H1 (cell line): ENCODE measurements around the gene TNS1. TPM values are rescaled to one million over a fixed set of nuclear protein-coding genes. Genes with fewer than 3 reads are reported as not detected.

Source experiments
- CTCF ChIA-PET: fragments of 300-600 bp; sonication (Branson Sonifier 250); formaldehyde crosslinking; loops from one replicate; lab custom pipeline; 2021; ENCODE audit not compliant: partially characterized antibody; lab: Charles Lee
- POLR2A ChIA-PET: fragments of 300-600 bp; sonication (Branson Sonifier 250); formaldehyde crosslinking; loops from one replicate; lab custom pipeline; 2021; ENCODE audit warnings: inconsistent platforms; ENCODE audit not compliant: partially characterized antibody; lab: Charles Lee
- DNase-seq, 2 experiments: peaks; one replicate each; pipeline versions ENCODE4 v3.0.0 to v3.0.0-alpha.2; 2010 to 2022; ENCODE audit warnings: low spot score in 2 of 2, low read depth in 1 of 2, mixed read lengths in 1 of 2
- FAIRE-seq: peaks from 2 replicates; lab custom pipeline; 2011; peaks lifted over from hg19 to GRCh38; lab: Jason Lieb, UNC
- H2AFZ ChIP-seq: 2 replicates; pipeline ENCODE4 v1.8.1; 2012; ENCODE audit warnings: low read length, inconsistent platforms
- H2AK5ac ChIP-seq: 2 replicates; pipeline ENCODE4 v1.6.1; 2013; ENCODE audit warnings: low read depth, low read length
- H2BK120ac ChIP-seq: replicated peaks from 2 replicates; pipeline ENCODE3; 2013; ENCODE audit warnings: low read depth, low read length, inconsistent platforms
- H2BK12ac ChIP-seq: 2 replicates; pipeline ENCODE4 v1.6.1; 2013; ENCODE audit warnings: low read depth, low read length
- H2BK15ac ChIP-seq: 2 replicates; pipeline ENCODE4 v1.6.1; 2013; ENCODE audit warnings: low read length
- H2BK20ac ChIP-seq: 2 replicates; pipeline ENCODE4 v1.6.1; 2013; ENCODE audit warnings: low read length
- H2BK5ac ChIP-seq: 2 replicates; pipeline ENCODE4 v1.6.1; 2013; ENCODE audit warnings: low read depth, low read length
- H3K14ac ChIP-seq: 2 replicates; pipeline ENCODE4 v1.6.1; 2013; ENCODE audit warnings: inconsistent platforms; ENCODE audit not compliant: insufficient read length
- H3K18ac ChIP-seq: 2 replicates; pipeline ENCODE4 v1.6.1; 2013; ENCODE audit warnings: low read length; ENCODE audit errors: extremely low read depth
- H3K23ac ChIP-seq: 2 replicates; pipeline ENCODE4 v1.6.1; 2013; ENCODE audit warnings: inconsistent platforms; ENCODE audit not compliant: insufficient read length
- H3K23me2 ChIP-seq: 2 replicates; pipeline ENCODE4 v1.6.1; 2013; ENCODE audit warnings: low read depth, low read length
- H3K27ac ChIP-seq: 2 replicates; pipeline ENCODE4 v1.6.1; 2011; ENCODE audit warnings: low read depth, low read length, inconsistent platforms
- H3K27me3 ChIP-seq, 4 experiments: replicated peaks in 1 of 4; 1 replicate in 1 of 4; 2 replicates in 3 of 4; pipeline versions ENCODE4 v1.6.1 to v1.8.1; 2011 to 2013; ENCODE audit warnings: low read length in 3 of 4, mild to moderate bottlenecking in 3 of 4, inconsistent platforms in 2 of 4, mixed read lengths in 2 of 4, moderate library complexity in 1 of 4; ENCODE audit not compliant: control insufficient read depth in 3 of 4, insufficient read depth in 3 of 4; ENCODE audit errors: extremely low read depth in 1 of 4
- H3K36me3 ChIP-seq, 4 experiments: 2 replicates each; pipeline versions ENCODE4 v1.6.1 to v1.8.1; 2011 to 2013; ENCODE audit warnings: mild to moderate bottlenecking in 4 of 4, low read length in 3 of 4, moderate library complexity in 2 of 4, control low read depth in 1 of 4, inconsistent platforms in 1 of 4; ENCODE audit not compliant: insufficient read depth in 4 of 4, control insufficient read depth in 2 of 4
- H3K4ac ChIP-seq: replicated peaks from 2 replicates; pipeline ENCODE3; 2013; ENCODE audit warnings: low read length, low read depth, mixed read lengths, inconsistent platforms; ENCODE audit not compliant: insufficient read length
- H3K4me1 ChIP-seq, 4 experiments: replicated peaks in 1 of 4; 1 replicate in 1 of 4; 2 replicates in 3 of 4; pipeline versions ENCODE4 v1.6.1 to v1.8.1; 2011 to 2013; ENCODE audit warnings: low read length in 3 of 4, inconsistent platforms in 2 of 4, mixed read lengths in 1 of 4; ENCODE audit not compliant: insufficient read depth in 4 of 4, control insufficient read depth in 3 of 4
- H3K4me2 ChIP-seq, 2 experiments: 2 replicates each; pipeline versions ENCODE4 v1.6.1 to v1.8.1; 2011 to 2013; ENCODE audit warnings: low read depth in 2 of 2, low read length in 2 of 2, control low read depth in 1 of 2, inconsistent platforms in 1 of 2, mild to moderate bottlenecking in 1 of 2; ENCODE audit not compliant: insufficient read depth in 1 of 2
- H3K4me3 ChIP-seq, 4 experiments: fragments of 200-600, 300-600 bp in 1 of 4; sonication (generic), shearing (Covaris generic), sonication (Bioruptor Twin) in 1 of 4; 2 replicates each; pipeline versions ENCODE4 v1.5.1 to v1.8.1; 2011 to 2016; ENCODE audit warnings: low read length in 4 of 4, low read depth in 3 of 4, control low read depth in 2 of 4, inconsistent platforms in 2 of 4, mild to moderate bottlenecking in 2 of 4, mixed read lengths in 1 of 4, moderate library complexity in 1 of 4; ENCODE audit not compliant: insufficient read depth in 2 of 4; ENCODE audit errors: extremely low read depth in 1 of 4
- H3K56ac ChIP-seq: replicated peaks from 2 replicates; pipeline ENCODE3; 2013; ENCODE audit warnings: low read depth, mild to moderate bottlenecking, mixed read lengths, low read length, inconsistent platforms; ENCODE audit not compliant: insufficient read length
- H3K79me1 ChIP-seq: 2 replicates; pipeline ENCODE4 v1.6.1; 2013; ENCODE audit warnings: low read depth, low read length, control low read depth
- H3K79me2 ChIP-seq, 2 experiments: 2 replicates each; pipeline versions ENCODE4 v1.6.1 to v1.8.1; 2012 to 2013; ENCODE audit warnings: low read length in 2 of 2, mild to moderate bottlenecking in 2 of 2, inconsistent platforms in 1 of 2; ENCODE audit not compliant: insufficient read depth in 2 of 2, control insufficient read depth in 1 of 2
- H3K9ac ChIP-seq, 4 experiments: replicated peaks in 1 of 4; 1 replicate in 1 of 4; 2 replicates in 3 of 4; pipeline versions ENCODE4 v1.6.1 to v1.8.1; 2011 to 2013; ENCODE audit warnings: low read depth in 3 of 4, low read length in 3 of 4, control low read depth in 2 of 4, mild to moderate bottlenecking in 2 of 4, moderate library complexity in 2 of 4, inconsistent platforms in 1 of 4; ENCODE audit errors: extremely low read depth in 1 of 4
- H3K9me3 ChIP-seq, 2 experiments: 2 replicates each; pipeline versions ENCODE4 v1.6.1 to v1.8.1; 2012 to 2013; ENCODE audit warnings: mild to moderate bottlenecking in 2 of 2, moderate library complexity in 2 of 2, control low read depth in 1 of 2, inconsistent platforms in 1 of 2, low read depth in 1 of 2, low read length in 1 of 2, mixed read lengths in 1 of 2; ENCODE audit not compliant: insufficient read depth in 2 of 2
- H4K20me1 ChIP-seq, 2 experiments: replicated peaks in 1 of 2; 2 replicates each; pipeline versions ENCODE3 to v1.8.1; 2011 to 2013; ENCODE audit warnings: inconsistent platforms in 2 of 2, low read length in 2 of 2, mild to moderate bottlenecking in 1 of 2; ENCODE audit not compliant: insufficient read depth in 2 of 2, control insufficient read depth in 1 of 2
- H4K5ac ChIP-seq: 2 replicates; pipeline ENCODE4 v1.6.1; 2013; ENCODE audit warnings: low read length, low read depth, mixed read lengths, inconsistent platforms; ENCODE audit not compliant: insufficient read length
- H4K8ac ChIP-seq: 2 replicates; pipeline ENCODE4 v1.8.0; 2013; ENCODE audit warnings: mild to moderate bottlenecking, moderate library complexity, low read length, inconsistent platforms; ENCODE audit not compliant: insufficient read depth; ENCODE audit errors: extremely low read depth
- H4K91ac ChIP-seq: replicated peaks from 2 replicates; pipeline ENCODE3; 2013; ENCODE audit warnings: low read length, mixed read lengths, inconsistent platforms; ENCODE audit not compliant: insufficient read length
- CTCF ChIP-seq, 3 experiments: IDR thresholded peaks; 1 replicate in 2 of 3; 2 replicates in 1 of 3; pipeline versions ENCODE4 v1.5.1 to v1.6.1; 2011; ENCODE audit warnings: low read length in 3 of 3, mild to moderate bottlenecking in 3 of 3, inconsistent platforms in 2 of 3, low read depth in 1 of 3, moderate library complexity in 1 of 3; ENCODE audit not compliant: insufficient read depth in 1 of 3; ENCODE audit errors: control extremely low read depth in 1 of 3
- EP300 ChIP-seq, 2 experiments: IDR thresholded peaks; 1 replicate in 1 of 2; 2 replicates in 1 of 2; pipeline ENCODE4 v1.6.1; 2011 to 2012; ENCODE audit warnings: low read depth in 2 of 2, low read length in 2 of 2, mild to moderate bottlenecking in 2 of 2, borderline replicate concordance in 1 of 2, inconsistent platforms in 1 of 2, moderate library complexity in 1 of 2
- RAD21 ChIP-seq, 2 experiments: IDR thresholded peaks in 1 of 2; conservative IDR thresholded peaks in 1 of 2; 2 replicates each; pipeline ENCODE4 v1.6.1; 2011; ENCODE audit warnings: low read depth in 2 of 2, low read length in 2 of 2, improper control_type of control experiment in 1 of 2, inconsistent platforms in 1 of 2, mild to moderate bottlenecking in 1 of 2, moderate library complexity in 1 of 2
- WGBS, 2 experiments: shearing (Covaris generic) in 1 of 2; methylation state at CpG; one replicate each; pipeline versions ENCODE4 v1.1.6 to v1.1.7; 2013 to 2015; ENCODE audit warnings: low lambda C conversion rate in 2 of 2, mixed read lengths in 2 of 2, inconsistent platforms in 1 of 2, low coverage in 1 of 2, missing lambda C conversion rate in 1 of 2; ENCODE audit not compliant: insufficient replicate concordance in 2 of 2, insufficient coverage in 1 of 2, insufficient read length in 1 of 2; ENCODE audit errors: extremely low coverage in 1 of 2, missing lambda C conversion rate in 1 of 2; 5-methylcytosine and 5-hydroxymethylcytosine counted together
- polyA plus RNA-seq, 7 experiments: library from polyadenylated mRNA; depleted of rRNA in 3 of 7; stranded (reverse) in 5 of 7; unstranded in 2 of 7; fragments of >200 nt in 5 of 7; fragments of 200-250 nt in 2 of 7; gene quantifications; 1 replicate in 5 of 7; 2 replicates in 1 of 7; 4 replicates in 1 of 7; pipeline versions ENCODE4 v1.2.1 to v1.2.3, GENCODE V29; 2011 to 2013; ENCODE audit warnings: missing spikeins in 2 of 7, mixed read lengths in 2 of 7
- total RNA-seq: library from RNA; stranded (reverse); fragmentation: NEBNext Ultra II Directional; extraction: Animal tissue kit (Norgen Biotek cat#: 25700); gene quantifications from 2 replicates; pipeline ENCODE4 v1.2.1, GENCODE V29; 2021

The TNS1 gene
- total and polyA plus RNA-seq, 2 of the 8 experiments (the other 6 are each of a cell fraction or from before 2014, with no cell fraction given): 1.5 to 5.1 TPM

GRCh38 chr2:217873371-217873770, 129.4 kb downstream of the TNS1 start:
- Histone ChIP-seq H2BK15ac (no peak overlapping the region), H2BK12ac (no peak overlapping the region), H3K23me2 (no peaks in the 10 kb centered on the region), H3K56ac (no peak overlapping the region), H4K20me1 (no peaks in the 10 kb centered on the region), H4K5ac (no peak overlapping the region), H4K91ac (no peak overlapping the region), H3K36me3 (no peaks in the 10 kb centered on the region), H2BK120ac (no peak overlapping the region), H3K23ac (no peak overlapping the region), H3K18ac (no peak overlapping the region), H3K4ac (no peak overlapping the region), H3K79me1 (no peaks in the 10 kb centered on the region), H3K14ac (no peak overlapping the region), H3K9me3 (no peaks in the 10 kb centered on the region), H3K4me3 (no peak overlapping the region), H3K79me2 (no peaks in the 10 kb centered on the region), H3K27me3 (no peaks in the 10 kb centered on the region), H2BK5ac (no peak overlapping the region), H3K27ac (no peak overlapping the region), H3K4me1 (peaks cover 0 to 8% (median 2%) of the 10 kb centered on the region in 4 experiments; a peak in 6 of 7 replicates), H2BK20ac (0 out of 2 replicates have a peak overlapping the region, but pooled peaks have one; percentile 41), H2AFZ (no peak overlapping the region), H4K8ac (no peak overlapping the region), H2AK5ac (no peak overlapping the region), H3K4me2 (no peak overlapping the region), H3K9ac (no peak overlapping the region; a peak in 1 of 7 replicates)
- no peak for FAIRE-seq
- ChIA-PET CTCF (interaction anchor here (0.6 to 19.5 kb wide), 4 partner anchors 15 to 145 kb away, joined by 3 to 759 read pairs (median 44); no protein-coding TSS in a partner anchor), POLR2A (interaction anchor here (0.6 to 1.2 kb wide), 2 partner anchors 40 to 530 kb away, joined by 3 to 4 read pairs; no protein-coding TSS in a partner anchor)
- no peak for DNase-seq
- 86% methylated on average over 8 of the region's 8 CpGs; no CpG with 5 or more reads in 1 of the 2 experiments for WGBS, 2 experiments
- TF ChIP-seq EP300 (IDR thresholded peaks at IDR 0.05; ENCODE audit: borderline replicate concordance in 1 of 2, low read depth in 2 of 2, low read length in 2 of 2) (no peak), CTCF (IDR thresholded peaks at IDR 0.05; ENCODE audit: control extremely low read depth in 1 of 3, insufficient read depth in 1 of 3, low read depth in 1 of 3, low read length in 3 of 3) (peak; percentile 20 to 59 (median 39)), RAD21 (IDR thresholded peaks at IDR 0.05 in 1 of 2, conservative IDR thresholded peaks at IDR 0.05 in 1 of 2; ENCODE audit: low read depth in 2 of 2, low read length in 2 of 2) (peak; percentile 57 to 75)
